Measurements from ENCODE around the gene PTPRD. TPM values are rescaled to one million over a fixed set of nuclear protein-coding genes. Genes with fewer than 3 reads are reported as not detected.

The PTPRD gene
- total RNA-seq, 1 donor from 2014 or later = 5.7 TPM

DNA sequence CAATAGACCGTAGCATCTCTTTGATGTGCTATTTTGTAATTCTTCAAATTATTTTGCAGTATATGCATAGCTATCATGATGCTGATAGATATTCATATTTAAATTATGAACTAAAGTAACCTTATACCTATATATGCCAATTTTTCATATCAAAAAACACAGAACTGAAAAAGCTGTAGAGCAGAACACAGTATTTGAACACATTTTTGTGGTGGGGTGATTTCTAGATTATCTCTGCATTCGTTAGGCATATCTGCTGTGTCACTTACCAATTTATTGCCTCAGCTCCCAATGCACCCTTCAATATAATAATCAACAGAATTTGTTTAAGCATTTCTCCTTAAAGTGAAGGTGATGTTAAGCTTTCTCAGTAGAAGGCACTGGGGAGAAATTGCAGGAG, 998.2 kb downstream of the PTPRD start:
- no peak for DNase-seq (ENCODE audit: low spot score)
- no peaks in the 10 kb centered on the region for H3K27me3 Mint-ChIP-seq (ENCODE audit: low read depth)
- no peak overlapping the region for H3K27ac Mint-ChIP-seq (ENCODE audit: unreplicated experiment)
- TF ChIP-seq, protein P1, sequence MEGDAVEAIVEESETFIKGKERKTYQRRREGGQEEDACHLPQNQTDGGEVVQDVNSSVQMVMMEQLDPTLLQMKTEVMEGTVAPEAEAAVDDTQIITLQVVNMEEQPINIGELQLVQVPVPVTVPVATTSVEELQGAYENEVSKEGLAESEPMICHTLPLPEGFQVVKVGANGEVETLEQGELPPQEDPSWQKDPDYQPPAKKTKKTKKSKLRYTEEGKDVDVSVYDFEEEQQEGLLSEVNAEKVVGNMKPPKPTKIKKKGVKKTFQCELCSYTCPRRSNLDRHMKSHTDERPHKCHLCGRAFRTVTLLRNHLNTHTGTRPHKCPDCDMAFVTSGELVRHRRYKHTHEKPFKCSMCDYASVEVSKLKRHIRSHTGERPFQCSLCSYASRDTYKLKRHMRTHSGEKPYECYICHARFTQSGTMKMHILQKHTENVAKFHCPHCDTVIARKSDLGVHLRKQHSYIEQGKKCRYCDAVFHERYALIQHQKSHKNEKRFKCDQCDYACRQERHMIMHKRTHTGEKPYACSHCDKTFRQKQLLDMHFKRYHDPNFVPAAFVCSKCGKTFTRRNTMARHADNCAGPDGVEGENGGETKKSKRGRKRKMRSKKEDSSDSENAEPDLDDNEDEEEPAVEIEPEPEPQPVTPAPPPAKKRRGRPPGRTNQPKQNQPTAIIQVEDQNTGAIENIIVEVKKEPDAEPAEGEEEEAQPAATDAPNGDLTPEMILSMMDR (IDR thresholded peaks at IDR 0.05) = no peak
- H3K4me1 Mint-ChIP-seq (ENCODE audit: low read depth) = peaks cover 11% of the 10 kb centered on the region
- H3K36me3 Mint-ChIP-seq (ENCODE audit: low read depth) = no peaks in the 10 kb centered on the region
- no peak overlapping the region for H3K4me3 Mint-ChIP-seq (ENCODE audit: unreplicated experiment)
- H3K9me3 Mint-ChIP-seq (ENCODE audit: low read depth) = no peaks in the 10 kb centered on the region

DNA sequence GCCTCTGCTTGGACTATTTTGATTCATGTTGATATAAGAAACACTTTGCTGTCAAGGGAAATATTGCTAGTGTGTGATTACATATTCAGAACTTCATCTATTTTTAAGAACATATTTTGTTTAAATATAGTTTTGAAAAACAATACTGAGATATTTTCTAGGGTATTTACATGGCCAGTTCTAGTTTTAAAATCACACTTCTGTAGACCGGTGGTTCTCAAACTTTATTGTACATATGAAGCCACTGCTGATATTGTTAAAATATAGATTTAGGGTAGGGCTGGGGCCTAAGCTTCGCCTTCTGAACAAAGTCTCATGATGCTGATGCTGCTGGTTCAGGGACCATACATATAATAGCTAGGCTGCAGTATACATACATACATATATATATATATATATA, 1000.0 kb downstream of the PTPRD start:
- Mint-ChIP-seq H3K36me3 (ENCODE audit: low read depth) (no peaks in the 10 kb centered on the region), H3K9me3 (ENCODE audit: low read depth) (no peaks in the 10 kb centered on the region), H3K4me3 (ENCODE audit: unreplicated experiment) (no peak overlapping the region), H3K27ac (ENCODE audit: unreplicated experiment) (no peak overlapping the region), H3K4me1 (ENCODE audit: low read depth) (peaks cover 11% of the 10 kb centered on the region), H3K27me3 (ENCODE audit: low read depth) (peaks cover 2% of the 10 kb centered on the region)
- TF ChIP-seq, protein P1 (IDR thresholded peaks at IDR 0.05) = no peak
- DNase-seq (ENCODE audit: low spot score) = no peak

DNA sequence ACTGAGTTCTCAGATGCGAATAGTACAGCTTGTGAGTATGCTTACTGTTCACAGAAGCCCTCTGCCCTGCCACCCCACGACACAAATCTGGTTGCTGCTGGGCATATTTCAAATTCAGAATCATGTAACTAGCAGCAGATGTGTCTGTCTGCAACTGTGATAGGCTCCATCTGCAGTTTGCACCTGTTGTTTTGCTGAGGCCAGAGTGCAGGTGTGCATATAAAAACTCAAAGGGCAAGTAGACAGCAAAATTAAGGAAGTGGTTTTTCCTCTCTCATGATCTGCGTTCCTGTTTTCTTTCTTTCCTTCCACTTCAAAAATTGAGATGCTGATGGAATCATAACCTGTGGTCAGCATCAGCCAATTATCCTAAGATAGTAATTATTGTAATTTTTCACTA, 1000.5 kb downstream of the PTPRD start:
- H3K27ac Mint-ChIP-seq (ENCODE audit: unreplicated experiment) = no peak overlapping the region
- no peaks in the 10 kb centered on the region for H3K36me3 Mint-ChIP-seq (ENCODE audit: low read depth)
- no peak overlapping the region for H3K4me3 Mint-ChIP-seq (ENCODE audit: unreplicated experiment)
- H3K9me3 Mint-ChIP-seq (ENCODE audit: low read depth) = no peaks in the 10 kb centered on the region
- no peak for DNase-seq (ENCODE audit: low spot score)
- TF ChIP-seq, protein P1 (IDR thresholded peaks at IDR 0.05) = no peak
- H3K27me3 Mint-ChIP-seq (ENCODE audit: low read depth) = peaks cover 2% of the 10 kb centered on the region
- peaks cover 11% of the 10 kb centered on the region for H3K4me1 Mint-ChIP-seq (ENCODE audit: low read depth)

DNA sequence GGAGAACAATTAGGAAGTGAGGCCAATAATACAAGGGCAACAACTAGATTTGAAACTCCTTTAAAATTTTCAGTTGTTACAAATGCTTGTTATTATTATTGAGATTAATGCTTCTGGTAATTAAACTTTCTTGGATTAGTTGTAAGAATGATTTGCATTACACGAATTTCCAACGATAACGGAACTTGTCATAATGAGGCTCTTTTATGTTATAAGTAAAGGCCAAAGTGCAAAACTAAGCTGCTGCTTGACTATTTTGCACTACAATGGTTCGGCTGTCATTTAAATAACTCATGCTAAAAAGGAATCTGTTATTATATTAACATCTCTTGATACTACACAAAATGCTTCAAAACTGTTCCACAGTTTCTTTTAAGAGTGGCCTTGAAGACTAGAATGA, 1007.1 kb downstream of the PTPRD start:
- DNase-seq (ENCODE audit: low spot score) = no peak
- H3K36me3 Mint-ChIP-seq (ENCODE audit: low read depth) = no peaks in the 10 kb centered on the region
- peaks cover 2% of the 10 kb centered on the region for H3K27me3 Mint-ChIP-seq (ENCODE audit: low read depth)
- no peaks in the 10 kb centered on the region for H3K9me3 Mint-ChIP-seq (ENCODE audit: low read depth)
- peaks cover 5% of the 10 kb centered on the region for H3K4me1 Mint-ChIP-seq (ENCODE audit: low read depth)
- TF ChIP-seq, protein P1 (IDR thresholded peaks at IDR 0.05) = no peak
- no peak overlapping the region for H3K4me3 Mint-ChIP-seq (ENCODE audit: unreplicated experiment)
- no peak overlapping the region for H3K27ac Mint-ChIP-seq (ENCODE audit: unreplicated experiment)

DNA sequence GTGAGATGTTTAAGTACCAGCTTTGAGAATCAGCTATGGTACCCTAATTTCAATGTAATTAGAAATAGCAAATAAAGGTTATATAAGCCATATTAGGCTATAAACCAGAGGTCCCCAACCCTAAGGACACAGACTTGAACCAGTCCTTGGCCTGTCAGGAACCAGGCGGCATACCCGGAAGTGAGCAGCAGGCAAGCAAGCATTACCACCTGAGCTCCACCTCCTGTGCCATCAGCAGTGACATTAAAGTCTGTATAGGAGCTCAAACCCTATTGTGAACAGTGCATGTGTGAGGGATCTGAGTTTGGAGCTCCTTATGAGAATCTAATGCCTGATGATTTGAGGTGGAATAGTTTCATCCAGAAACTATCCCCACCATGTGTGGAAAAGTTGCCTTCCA, 1009.5 kb downstream of the PTPRD start:
- TF ChIP-seq, protein P1 (IDR thresholded peaks at IDR 0.05) = no peak
- Mint-ChIP-seq H3K9me3 (ENCODE audit: low read depth) (no peaks in the 10 kb centered on the region), H3K36me3 (ENCODE audit: low read depth) (no peaks in the 10 kb centered on the region)

More for the DNA sequence above, 1009.5 kb downstream of the PTPRD start:
- no peak overlapping the region for H3K27ac Mint-ChIP-seq (ENCODE audit: unreplicated experiment)
- DNase-seq (ENCODE audit: low spot score) = no peak
- no peak overlapping the region for H3K4me3 Mint-ChIP-seq (ENCODE audit: unreplicated experiment)
- peaks cover 5% of the 10 kb centered on the region for H3K4me1 Mint-ChIP-seq (ENCODE audit: low read depth)
- H3K27me3 Mint-ChIP-seq (ENCODE audit: low read depth) = no peaks in the 10 kb centered on the region

Measured in chondrocyte (in vitro differentiated cells).